GM12878 (cell line): Measurements from ENCODE around the gene CTIF.

Experiments used
- BHLHE40 ChIP-seq, 2 experiments: fragments of 450-650 bp in 1 of 2; IDR thresholded peaks; 2 replicates each; pipeline ENCODE4 v1.6.1; 2011 to 2017; ENCODE audit warnings: low read depth in 2 of 2, borderline replicate concordance in 1 of 2, improper control_type of control experiment in 1 of 2, low read length in 1 of 2, mild to moderate bottlenecking in 1 of 2
- CBFB ChIP-seq: IDR thresholded peaks from 2 replicates; pipeline ENCODE4 v1.6.1; 2016; ENCODE audit warnings: antibody characterized with exemption, low read depth
- HCFC1 ChIP-seq: fragments of 150-350 bp; IDR thresholded peaks from 2 replicates; pipeline ENCODE4 v1.6.1; 2014; ENCODE audit warnings: low read length
- ZSCAN29 ChIP-seq: fragments of 450-650 bp; IDR thresholded peaks from 2 replicates; pipeline ENCODE4 v1.6.1; 2017; ENCODE audit warnings: mild to moderate bottlenecking, moderate library complexity
- TF ChIP-seq, protein P1 (sequence below): IDR thresholded peaks from 2 replicates; pipeline ENCODE4 v1.6.1; 2012; ENCODE audit warnings: low read depth, low read length, improper control_type of control experiment
- TF ChIP-seq, protein P2 (sequence below), 3 experiments: IDR thresholded peaks in 2 of 3; conservative IDR thresholded peaks in 1 of 3; 2 replicates each; pipeline ENCODE4 v1.5.1; 2011; ENCODE audit warnings: low read depth in 3 of 3, low read length in 3 of 3, mild to moderate bottlenecking in 3 of 3, control low read depth in 2 of 3, moderate library complexity in 2 of 3, inconsistent platforms in 1 of 3, mixed read lengths in 1 of 3; ENCODE audit not compliant: control insufficient read depth in 2 of 3, insufficient read depth in 1 of 3; ENCODE audit errors: extremely low read depth in 1 of 3

DNA sequence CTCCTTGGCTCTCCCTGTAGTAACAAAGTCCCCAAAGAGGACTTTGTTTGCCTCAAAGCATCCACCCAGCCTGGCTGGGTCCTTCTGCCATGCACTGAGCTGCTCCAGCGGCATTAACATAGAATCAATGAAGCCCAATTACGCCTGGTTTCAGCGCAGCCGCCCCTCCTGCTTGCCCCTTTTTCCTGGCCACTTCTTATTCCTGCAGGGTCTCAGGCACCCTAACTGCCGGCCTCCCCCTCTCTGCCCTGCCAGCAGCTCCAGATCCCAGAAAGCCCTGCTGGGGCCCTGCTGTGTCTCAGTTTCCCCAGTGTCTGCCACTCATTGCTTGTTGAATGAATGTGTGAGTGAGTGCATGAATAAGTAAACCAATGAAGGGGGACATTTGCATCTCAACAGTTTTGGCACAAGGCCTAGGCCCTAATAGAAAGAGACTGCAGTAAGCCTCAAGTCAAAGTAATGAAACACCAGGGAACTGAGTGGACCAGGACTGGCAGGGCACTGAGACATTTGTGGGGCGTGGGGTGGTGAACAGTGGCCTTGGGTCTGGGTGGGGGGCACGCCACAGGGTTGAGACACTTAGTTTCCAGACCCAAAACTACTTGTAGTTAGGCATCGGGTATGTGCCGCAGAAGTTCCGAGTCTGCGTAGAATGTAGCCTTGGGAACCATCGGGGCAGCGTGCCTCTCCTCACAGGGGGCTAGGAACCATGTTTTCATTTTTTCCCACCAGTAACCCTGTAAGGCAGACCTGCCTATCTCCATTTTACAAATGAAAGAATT, 351.3 kb downstream of the CTIF start:
- TF ChIP-seq, protein P1, sequence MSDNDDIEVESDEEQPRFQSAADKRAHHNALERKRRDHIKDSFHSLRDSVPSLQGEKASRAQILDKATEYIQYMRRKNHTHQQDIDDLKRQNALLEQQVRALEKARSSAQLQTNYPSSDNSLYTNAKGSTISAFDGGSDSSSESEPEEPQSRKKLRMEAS = no peak
- TF ChIP-seq BHLHE40 (IDR thresholded peaks at IDR 0.05; ENCODE audit: borderline replicate concordance in 1 of 2, low read depth in 2 of 2, low read length in 1 of 2) (no peak), ZSCAN29 (no peak), HCFC1 (no peak), CBFB (no peak)
- TF ChIP-seq, protein P2, sequence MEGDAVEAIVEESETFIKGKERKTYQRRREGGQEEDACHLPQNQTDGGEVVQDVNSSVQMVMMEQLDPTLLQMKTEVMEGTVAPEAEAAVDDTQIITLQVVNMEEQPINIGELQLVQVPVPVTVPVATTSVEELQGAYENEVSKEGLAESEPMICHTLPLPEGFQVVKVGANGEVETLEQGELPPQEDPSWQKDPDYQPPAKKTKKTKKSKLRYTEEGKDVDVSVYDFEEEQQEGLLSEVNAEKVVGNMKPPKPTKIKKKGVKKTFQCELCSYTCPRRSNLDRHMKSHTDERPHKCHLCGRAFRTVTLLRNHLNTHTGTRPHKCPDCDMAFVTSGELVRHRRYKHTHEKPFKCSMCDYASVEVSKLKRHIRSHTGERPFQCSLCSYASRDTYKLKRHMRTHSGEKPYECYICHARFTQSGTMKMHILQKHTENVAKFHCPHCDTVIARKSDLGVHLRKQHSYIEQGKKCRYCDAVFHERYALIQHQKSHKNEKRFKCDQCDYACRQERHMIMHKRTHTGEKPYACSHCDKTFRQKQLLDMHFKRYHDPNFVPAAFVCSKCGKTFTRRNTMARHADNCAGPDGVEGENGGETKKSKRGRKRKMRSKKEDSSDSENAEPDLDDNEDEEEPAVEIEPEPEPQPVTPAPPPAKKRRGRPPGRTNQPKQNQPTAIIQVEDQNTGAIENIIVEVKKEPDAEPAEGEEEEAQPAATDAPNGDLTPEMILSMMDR (IDR thresholded peaks at IDR 0.05 in 2 of 3, conservative IDR thresholded peaks at IDR 0.05 in 1 of 3; ENCODE audit: control insufficient read depth in 2 of 3, extremely low read depth in 1 of 3, insufficient read depth in 1 of 3, low read depth in 3 of 3, low read length in 3 of 3) = no peak
